Measurements from ENCODE around the gene CCR7. TPM values are rescaled to one million over a fixed set of nuclear protein-coding genes. Genes with fewer than 3 reads are reported as not detected.

CCR7 gene
- polyA plus RNA-seq, 1 of the 3 experiments (the other 2 are of a cell fraction): not detected

GRCh38 chr17:40534371-40535189 is 30.7 kb downstream of the CCR7 start (continued):
- TF ChIP-seq ZBTB33 (IDR thresholded peaks at IDR 0.05; ENCODE audit: borderline replicate concordance, low read depth) (no peak), NFIC (IDR thresholded peaks at IDR 0.05; ENCODE audit: borderline replicate concordance) (no peak), FOXJ3 (CRISPR knock-in tag; IDR thresholded peaks at IDR 0.05) (no peak), RAD21 (IDR thresholded peaks at IDR 0.05; ENCODE audit: low read length) (no peak), TAF1 (IDR thresholded peaks at IDR 0.05; ENCODE audit: borderline replicate concordance, low read depth, low read length) (no peak), CTCF (IDR thresholded peaks at IDR 0.05) (no peak), EZH2phosphoT487 (IDR thresholded peaks at IDR 0.05; ENCODE audit: borderline replicate concordance, low read depth) (no peak), RXRA (IDR thresholded peaks at IDR 0.05; ENCODE audit: borderline replicate concordance, low read depth) (no peak), RFX5 (IDR thresholded peaks at IDR 0.05; ENCODE audit: low read length) (no peak), EP300 (IDR thresholded peaks at IDR 0.05; ENCODE audit: borderline replicate concordance in 1 of 2, low read depth in 1 of 2, low read length in 1 of 2) (no peak), SIN3A (IDR thresholded peaks at IDR 0.05; ENCODE audit: borderline replicate concordance, low read depth, low read length) (no peak)

DNA sequence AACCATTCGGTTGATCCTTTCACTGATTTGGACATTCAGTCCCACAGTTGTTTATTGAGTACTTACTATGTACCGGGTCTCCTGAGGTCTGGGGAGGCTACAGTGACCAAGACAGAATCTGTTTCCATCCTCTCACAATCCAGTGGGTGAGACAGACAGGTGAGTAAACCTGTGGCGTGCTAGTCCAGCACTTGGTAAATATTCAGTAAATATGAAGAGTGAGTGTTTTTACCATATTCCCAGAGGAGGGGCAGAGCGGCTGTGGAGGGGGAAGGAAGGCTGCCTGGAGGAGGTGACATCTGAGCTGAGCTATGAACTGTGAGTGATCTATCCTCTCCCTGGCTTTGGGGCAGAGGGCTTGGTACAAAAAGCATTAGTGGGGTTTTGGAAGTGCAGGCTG is 31.4 kb downstream of the CCR7 start:
- POLR2A ChIA-PET: interaction anchor here (0.7 to 1.4 kb wide), 6 partner anchors 8 to 171 kb away, joined by 3 to 7 read pairs (median 5); no protein-coding TSS in a partner anchor
- no peak for DNase-seq
- Histone ChIP-seq H3K27me3 (ENCODE audit: insufficient read depth) (no peaks in the 10 kb centered on the region), H3K9ac (no peak overlapping the region), H3K9me2 (no peaks in the 10 kb centered on the region), H3K36me3 (replicated peaks in 1 of 2; ENCODE audit: control insufficient read depth in 1 of 2, insufficient read depth in 2 of 2, low read length in 1 of 2) (no peaks in the 10 kb centered on the region), H3K79me2 (ENCODE audit: insufficient read depth) (no peaks in the 10 kb centered on the region), H3K4me1 (ENCODE audit: control insufficient read depth in 1 of 2, insufficient read depth in 2 of 2, low read depth in 1 of 2, low read length in 1 of 2) (peaks cover 5 to 23% of the 10 kb centered on the region in 2 experiments; a peak in 2 of 4 replicates), H3K4me3 (ENCODE audit: low read depth in 2 of 2, low read length in 1 of 2) (no peak overlapping the region), H2AFZ (ENCODE audit: low read depth) (no peak overlapping the region), H3F3A (replicated peaks; ENCODE audit: insufficient read depth) (peaks cover 4% of the 10 kb centered on the region), H3K27ac (ENCODE audit: low read depth in 2 of 2, low read length in 1 of 2) (no peak overlapping the region), H3K4me2 (no peak overlapping the region), H3K9me3 (no peaks in the 10 kb centered on the region), H4K20me1 (ENCODE audit: insufficient read depth) (no peaks in the 10 kb centered on the region)
- TF ChIP-seq, protein P1, sequence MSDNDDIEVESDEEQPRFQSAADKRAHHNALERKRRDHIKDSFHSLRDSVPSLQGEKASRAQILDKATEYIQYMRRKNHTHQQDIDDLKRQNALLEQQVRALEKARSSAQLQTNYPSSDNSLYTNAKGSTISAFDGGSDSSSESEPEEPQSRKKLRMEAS (IDR thresholded peaks at IDR 0.05; ENCODE audit: low read depth): no peak
- TF ChIP-seq FOXJ3 (CRISPR knock-in tag; IDR thresholded peaks at IDR 0.05): no peak
- TF ChIP-seq SIN3A (IDR thresholded peaks at IDR 0.05; ENCODE audit: borderline replicate concordance, low read depth, low read length): no peak
- no peak for TF ChIP-seq GATA2 (CRISPR knock-in tag; IDR thresholded peaks at IDR 0.05)
- no peak for TF ChIP-seq MXI1 (IDR thresholded peaks at IDR 0.05; ENCODE audit: low read depth, low read length)
- no peak for TF ChIP-seq NRF1 (IDR thresholded peaks at IDR 0.05; ENCODE audit: low read depth, low read length)
- TF ChIP-seq RCOR1 (IDR thresholded peaks at IDR 0.05; ENCODE audit: low read length): no peak
- 78% methylated on average over 4 of the region's 4 CpGs for WGBS (ENCODE audit: low lambda C conversion rate)
- CTCF ChIA-PET: interaction anchor here (0.7 to 16.8 kb wide), 52 partner anchors 9 to 343 kb away, joined by 3 to 381 read pairs (median 8); partner anchors contain the start of genes CCR7, GJD3, IGFBP4 and TNS4

Data from SK-N-SH (cell line).